Caco-2 (cell line): Measurements from ENCODE around the gene GLT8D2. TPM values are rescaled to one million over a fixed set of nuclear protein-coding genes. Genes with fewer than 3 reads are reported as not detected.
"Not testable (repeated sequence)": the region's sequence is repeated elsewhere in the genome, so short reads cannot be mapped to it uniquely, and the experiment has no call there.

Source experiments
- BruUV-seq: library from RNA; stranded (reverse); fragments of 400-500 nt; replicated peaks from 2 replicates; lab custom pipeline; 2021; lab: Mats Ljungman, UMichigan
- CTCF ChIA-PET: fragments of 300-600 bp; sonication (Branson Sonifier 250); formaldehyde crosslinking; loops from one replicate; lab custom pipeline; 2022; ENCODE audit warnings: antibody characterized with exemption; lab: Charles Lee
- POLR2A ChIA-PET: fragments of 300-600 bp; sonication (Branson Sonifier 250); formaldehyde crosslinking; loops from one replicate; lab custom pipeline; 2022; ENCODE audit warnings: antibody characterized with exemption; lab: Charles Lee
- DNase-seq, 2 experiments: peaks; one replicate each; pipeline versions ENCODE4 v3.0.0 to v3.0.0-alpha.2; 2020 to 2022
- H3K27me3 ChIP-seq: replicated peaks from 2 replicates; pipeline ENCODE4 v1.6.0; 2011; ENCODE audit warnings: low read length; ENCODE audit not compliant: control insufficient read depth, insufficient read depth
- H3K36me3 ChIP-seq: 2 replicates; pipeline ENCODE4 v1.5.1; 2011; ENCODE audit warnings: low read length; ENCODE audit not compliant: control insufficient read depth, insufficient read depth
- H3K4me1 ChIP-seq: fragments of 250-450 bp; sonication (Bioruptor Pico); 2 replicates; pipeline ENCODE4 v1.5.1; 2020; ENCODE audit warnings: mild to moderate bottlenecking
- H3K4me3 ChIP-seq: 2 replicates; pipeline ENCODE4 v1.5.1; 2011; ENCODE audit warnings: low read depth, mild to moderate bottlenecking, control low read depth, low read length
- H3K9me3 ChIP-seq: fragments of 250-450 bp; sonication (Bioruptor Pico); 2 replicates; pipeline ENCODE4 v1.5.1; 2020; ENCODE audit warnings: mild to moderate bottlenecking, moderate library complexity
- H3K27ac Mint-ChIP-seq: one replicate; pipeline ENCODE4 v1.8.0; 2022; ENCODE audit warnings: mixed read lengths; ENCODE audit not compliant: unreplicated experiment
- H3K27me3 Mint-ChIP-seq: one replicate; pipeline ENCODE4 v1.8.0; 2022; ENCODE audit warnings: mixed read lengths; ENCODE audit not compliant: insufficient read depth, unreplicated experiment
- H3K36me3 Mint-ChIP-seq: one replicate; pipeline ENCODE4 v1.8.0; 2022; ENCODE audit warnings: mild to moderate bottlenecking, mixed read lengths; ENCODE audit not compliant: insufficient read depth, unreplicated experiment
- H3K4me1 Mint-ChIP-seq: one replicate; pipeline ENCODE4 v1.8.0; 2022; ENCODE audit warnings: low read depth, mixed read lengths; ENCODE audit not compliant: unreplicated experiment
- H3K4me3 Mint-ChIP-seq: one replicate; pipeline ENCODE4 v1.8.0; 2022; ENCODE audit warnings: mild to moderate bottlenecking, moderate library complexity, mixed read lengths; ENCODE audit not compliant: unreplicated experiment
- H3K9me3 Mint-ChIP-seq: one replicate; pipeline ENCODE4 v1.8.0; 2022; ENCODE audit warnings: mixed read lengths; ENCODE audit not compliant: unreplicated experiment
- CTCF ChIP-seq, 2 experiments: fragments of 200-600 bp in 1 of 2; IDR thresholded peaks; 1 replicate in 1 of 2; 2 replicates in 1 of 2; pipeline versions ENCODE4 v1.5.1 to v1.8.0; 2011 to 2022; ENCODE audit warnings: antibody characterized with exemption in 1 of 2, control low read depth in 1 of 2, inconsistent platforms in 1 of 2, low read depth in 1 of 2, low read length in 1 of 2, mild to moderate bottlenecking in 1 of 2, moderate library complexity in 1 of 2; ENCODE audit not compliant: insufficient read depth in 1 of 2, severe bottlenecking in 1 of 2, unreplicated experiment in 1 of 2
- intact Hi-C: fragments of 100-400 bp; cut with micrococcal nuclease; formaldehyde crosslinking; loops from one replicate; pipeline ENCODE4 v1.10.0; 2022; ENCODE audit not compliant: unreplicated experiment
- total RNA-seq: library from RNA; stranded (reverse); gene quantifications from 2 replicates; pipeline ENCODE4 v1.2.3, GENCODE V29; 2022

GLT8D2 gene
- total RNA-seq, 1 experiment from 2014 or later, result not detected

- Mint-ChIP-seq H3K27ac (no peak overlapping the region), H3K4me3 (no peak overlapping the region), H3K9me3 (no peaks in the 10 kb centered on the region), H3K27me3 (peaks cover 7% of the 10 kb centered on the region), H3K36me3 (no peaks in the 10 kb centered on the region), H3K4me1 (no peaks in the 10 kb centered on the region)
- Histone ChIP-seq H3K4me1 (no peaks in the 10 kb centered on the region), H3K4me3 (no peak overlapping the region), H3K9me3 (no peaks in the 10 kb centered on the region), H3K27me3 (no peaks in the 10 kb centered on the region), H3K36me3 (no peaks in the 10 kb centered on the region)
- intact Hi-C loops, result no loop called here
- no peak for TF ChIP-seq CTCF (IDR thresholded peaks at IDR 0.05; ENCODE audit: insufficient read depth in 1 of 2, low read depth in 1 of 2, low read length in 1 of 2, severe bottlenecking in 1 of 2, unreplicated experiment in 1 of 2)
- ChIA-PET CTCF (no interaction called here), POLR2A (no interaction called here)
- no TSS peak for BruUV-seq
- no peak for DNase-seq
These were observed 7.4 kb downstream of the GLT8D2 start for GRCh38 chr12:104042580-104042979.

- H3K4me1 Mint-ChIP-seq, H3K27me3 ChIP-seq, H3K27ac Mint-ChIP-seq, H3K9me3 ChIP-seq, H3K9me3 Mint-ChIP-seq, H3K36me3 Mint-ChIP-seq, POLR2A ChIA-PET, H3K4me3 ChIP-seq, BruUV-seq, DNase-seq, H3K36me3 ChIP-seq, CTCF ChIA-PET, H3K4me3 Mint-ChIP-seq, intact Hi-C loops, H3K4me1 ChIP-seq: not testable (repeated sequence)
- H3K27me3 Mint-ChIP-seq, result peaks cover 21% of the 10 kb centered on the region
These were observed 10.2 kb downstream of the GLT8D2 start for GRCh38 chr12:104039769-104040168.

GRCh38 chr12:104036143-104036542, 13.8 kb downstream of the GLT8D2 start:
- CTCF ChIA-PET, intact Hi-C loops, H3K4me1 Mint-ChIP-seq, BruUV-seq, H3K4me3 ChIP-seq, H3K36me3 Mint-ChIP-seq, DNase-seq, H3K36me3 ChIP-seq, H3K27ac Mint-ChIP-seq, H3K4me3 Mint-ChIP-seq, H3K9me3 Mint-ChIP-seq, H3K9me3 ChIP-seq, POLR2A ChIA-PET, H3K27me3 ChIP-seq, H3K4me1 ChIP-seq: not testable (repeated sequence)
- H3K27me3 Mint-ChIP-seq, result peaks cover 13% of the 10 kb centered on the region

- H3K4me1 ChIP-seq, H3K9me3 Mint-ChIP-seq, DNase-seq, H3K4me1 Mint-ChIP-seq, H3K4me3 Mint-ChIP-seq, BruUV-seq, H3K36me3 ChIP-seq, H3K36me3 Mint-ChIP-seq, H3K4me3 ChIP-seq, CTCF ChIA-PET, intact Hi-C loops, H3K9me3 ChIP-seq, H3K27ac Mint-ChIP-seq, H3K27me3 ChIP-seq, POLR2A ChIA-PET: not testable (repeated sequence)
- peaks cover 13% of the 10 kb centered on the region for H3K27me3 Mint-ChIP-seq
These were observed 19.4 kb downstream of the GLT8D2 start for GRCh38 chr12:104030596-104030995.
